ENCODE results near the gene SEPTIN6.
"Not testable (repeated sequence)": the region's sequence is repeated elsewhere in the genome, so short reads cannot be mapped to it uniquely, and the experiment has no call there.

SEPTIN6 gene

GRCh38 chrX:119690921-119691716, 1.8 kb downstream of the SEPTIN6 start:
- DNase-seq, result peak; percentile 43 to 60 (median 46)

GRCh38 chrX:119688911-119689321, 4.1 kb downstream of the SEPTIN6 start:
- DNase-seq, result no peak

- no peak for DNase-seq
Measured at GRCh38 chrX:119687661-119688413, 5.1 kb downstream of the SEPTIN6 start.

- peak in 1 of 3 donors; percentile 20 for DNase-seq
Measured at GRCh38 chrX:119686087-119686691, 6.8 kb downstream of the SEPTIN6 start.

- DNase-seq, result peak; percentile 84 to 94 (median 87)
Measured at GRCh38 chrX:119685225-119686066, 7.5 kb downstream of the SEPTIN6 start.

GRCh38 chrX:119684916-119685224, 8.1 kb downstream of the SEPTIN6 start:
- DNase-seq, result peak in 1 of 3 donors; percentile 16

- not testable (repeated sequence) for DNase-seq
Measured at GRCh38 chrX:119684312-119684711, 8.7 kb downstream of the SEPTIN6 start.

GRCh38 chrX:119682019-119682989, 10.7 kb downstream of the SEPTIN6 start:
- no peak for DNase-seq

- DNase-seq, result no peak
Measured at GRCh38 chrX:119677654-119677981, 15.3 kb downstream of the SEPTIN6 start.

GRCh38 chrX:119676949-119677653, 15.9 kb downstream of the SEPTIN6 start:
- no peak for DNase-seq

- DNase-seq, result no peak
Measured at GRCh38 chrX:119673336-119673735, 19.6 kb downstream of the SEPTIN6 start.

GRCh38 chrX:119672426-119672825, 20.5 kb downstream of the SEPTIN6 start:
- DNase-seq, result no peak

GRCh38 chrX:119669424-119670037, 23.4 kb downstream of the SEPTIN6 start:
- DNase-seq, result no peak

GRCh38 chrX:119667111-119667878, 25.7 kb downstream of the SEPTIN6 start:
- no peak for DNase-seq

GRCh38 chrX:119664877-119665276, 28.1 kb downstream of the SEPTIN6 start:
- not testable (repeated sequence) for DNase-seq

- DNase-seq, result no peak
Measured at GRCh38 chrX:119661486-119661885, 31.5 kb downstream of the SEPTIN6 start.

GRCh38 chrX:119659522-119659921, 33.4 kb downstream of the SEPTIN6 start:
- DNase-seq, result no peak

- DNase-seq, result peak; percentile 53 to 80 (median 62)
Measured at GRCh38 chrX:119655125-119655524, 37.8 kb downstream of the SEPTIN6 start.

- peak in 2 of 3 donors; percentile 32 to 75 for DNase-seq
Measured at GRCh38 chrX:119654112-119654531, 38.8 kb downstream of the SEPTIN6 start.

- no peak for DNase-seq
Measured at GRCh38 chrX:119648421-119648775, 44.6 kb downstream of the SEPTIN6 start.

All from suppressor macrophage treated with lipopolysaccharide for 1 hour (primary cell).